SK-N-SH (cell line): ENCODE measurements around the gene SORBS2. TPM values are rescaled to one million over a fixed set of nuclear protein-coding genes. Genes with fewer than 3 reads are reported as not detected.

Experiments
- CTCF ChIA-PET: fragments of 300-600, 350-600 bp; formaldehyde crosslinking; extraction: SDS; loops from one replicate; lab custom pipeline; 2021; lab: Yijun Ruan, JAX
- POLR2A ChIA-PET: fragments of 350-600 bp; sonication (Branson Sonifier 250); formaldehyde crosslinking; extraction: SDS; loops from one replicate; lab custom pipeline; 2020; ENCODE audit warnings: antibody characterized with exemption, inconsistent platforms; lab: Yijun Ruan, JAX
- DNase-seq: peaks from one replicate; pipeline ENCODE4 v3.0.0; 2012
- H2AFZ ChIP-seq: fragments of 200-600 bp; sonication (generic); 2 replicates; pipeline ENCODE4 v1.8.1; 2016; ENCODE audit warnings: antibody characterized with exemption, mild to moderate bottlenecking, low read depth
- H3F3A ChIP-seq: fragments of 200-600 bp; sonication (generic); replicated peaks from 2 replicates; pipeline ENCODE3; 2016; ENCODE audit warnings: antibody characterized with exemption, mild to moderate bottlenecking; ENCODE audit not compliant: insufficient read depth
- H3K27ac ChIP-seq, 2 experiments: fragments of 200-500 bp in 1 of 2; fragments of 200-600 bp in 1 of 2; sonication (Bioruptor generic) in 1 of 2; sonication (generic), shearing (Covaris generic) in 1 of 2; 2 replicates each; pipeline versions ENCODE4 v1.5.1 to v1.6.1; 2014 to 2016; ENCODE audit warnings: low read depth in 2 of 2, inconsistent platforms in 1 of 2, low read length in 1 of 2, mild to moderate bottlenecking in 1 of 2, mixed read lengths in 1 of 2
- H3K27me3 ChIP-seq: fragments of 200-600 bp; sonication (generic), shearing (Covaris generic); 2 replicates; pipeline ENCODE4 v1.6.1; 2016; ENCODE audit warnings: mixed run types; ENCODE audit not compliant: insufficient read depth
- H3K36me3 ChIP-seq, 2 experiments: fragments of 200-500 bp in 1 of 2; fragments of 200-600 bp in 1 of 2; sonication (Bioruptor generic) in 1 of 2; sonication (generic) in 1 of 2; replicated peaks in 1 of 2; 2 replicates each; pipeline versions ENCODE3 to v1.5.1; 2014 to 2016; ENCODE audit warnings: low read length in 1 of 2, mild to moderate bottlenecking in 1 of 2; ENCODE audit not compliant: insufficient read depth in 2 of 2, control insufficient read depth in 1 of 2
- H3K4me1 ChIP-seq, 2 experiments: fragments of 200-500 bp in 1 of 2; fragments of 200-600 bp in 1 of 2; sonication (Bioruptor generic) in 1 of 2; sonication (generic), shearing (Covaris generic) in 1 of 2; 2 replicates each; pipeline versions ENCODE4 v1.5.1 to v1.6.1; 2014 to 2016; ENCODE audit warnings: low read depth in 1 of 2, low read length in 1 of 2, mixed run types in 1 of 2; ENCODE audit not compliant: insufficient read depth in 2 of 2, control insufficient read depth in 1 of 2
- H3K4me2 ChIP-seq: fragments of 200-600 bp; sonication (generic), shearing (Covaris generic); 2 replicates; pipeline ENCODE4 v1.6.1; 2017; ENCODE audit warnings: mixed run types
- H3K4me3 ChIP-seq, 2 experiments: fragments of 200-500 bp in 1 of 2; fragments of 200-600 bp in 1 of 2; sonication (Bioruptor generic) in 1 of 2; sonication (generic), shearing (Covaris generic) in 1 of 2; 2 replicates each; pipeline versions ENCODE4 v1.5.1 to v1.8.1; 2014 to 2016; ENCODE audit warnings: low read depth in 2 of 2, inconsistent platforms in 1 of 2, low read length in 1 of 2, mild to moderate bottlenecking in 1 of 2, mixed read lengths in 1 of 2, moderate library complexity in 1 of 2
- H3K79me2 ChIP-seq: fragments of 200-600 bp; sonication (generic); 2 replicates; pipeline ENCODE4 v1.8.1; 2017; ENCODE audit warnings: mild to moderate bottlenecking; ENCODE audit not compliant: insufficient read depth
- H3K9ac ChIP-seq: fragments of 200-600 bp; sonication (generic); 2 replicates; pipeline ENCODE4 v1.6.1; 2017; ENCODE audit warnings: mixed run types
- H3K9me2 ChIP-seq: fragments of 200-600 bp; sonication (generic); 2 replicates; pipeline ENCODE4 v1.6.1; 2017; ENCODE audit warnings: mixed run types
- H3K9me3 ChIP-seq: fragments of 200-600 bp; sonication (generic); 2 replicates; pipeline ENCODE4 v1.6.1; 2017; ENCODE audit warnings: mixed run types, mild to moderate bottlenecking, moderate library complexity
- H4K20me1 ChIP-seq: fragments of 200-600 bp; sonication (generic); 2 replicates; pipeline ENCODE4 v1.6.1; 2017; ENCODE audit warnings: mild to moderate bottlenecking, mixed run types; ENCODE audit not compliant: insufficient read depth
- ELF1 ChIP-seq: IDR thresholded peaks from 2 replicates; pipeline ENCODE4 v1.4.0; 2012
- EP300 ChIP-seq, 2 experiments: IDR thresholded peaks; 2 replicates each; pipeline versions ENCODE4 v1.4.0 to v1.6.1; 2012; ENCODE audit warnings: borderline replicate concordance in 1 of 2, low read depth in 1 of 2, low read length in 1 of 2
- FOXJ3 ChIP-seq: sonication (generic); formaldehyde crosslinking; IDR thresholded peaks from 2 replicates; pipeline ENCODE4 v1.5.1; 2020; ENCODE audit warnings: mild to moderate bottlenecking, missing genetic modification reagents
- FOXM1 ChIP-seq: IDR thresholded peaks from 2 replicates; pipeline ENCODE4 v1.4.0; 2012; ENCODE audit warnings: low read depth, mild to moderate bottlenecking
- GABPA ChIP-seq: IDR thresholded peaks from 2 replicates; pipeline ENCODE4 v1.4.0; 2012; ENCODE audit warnings: low read depth, mild to moderate bottlenecking
- GATA2 ChIP-seq: sonication (generic); formaldehyde crosslinking; IDR thresholded peaks from 2 replicates; pipeline ENCODE4 v1.5.0; 2020; ENCODE audit warnings: mild to moderate bottlenecking, missing genetic modification reagents
- MAX ChIP-seq: IDR thresholded peaks from 2 replicates; pipeline ENCODE4 v1.4.0; 2012; ENCODE audit warnings: low read depth
- MEF2A ChIP-seq: IDR thresholded peaks from 2 replicates; pipeline ENCODE4 v1.4.0; 2012; ENCODE audit warnings: low read depth, borderline replicate concordance
- MXI1 ChIP-seq: IDR thresholded peaks from 2 replicates; pipeline ENCODE4 v1.6.1; 2012; ENCODE audit warnings: mild to moderate bottlenecking, low read depth, low read length, improper control_type of control experiment
- NRF1 ChIP-seq: IDR thresholded peaks from 2 replicates; pipeline ENCODE4 v1.6.1; 2012; ENCODE audit warnings: low read depth, mild to moderate bottlenecking, low read length
- RAD21 ChIP-seq: IDR thresholded peaks from 2 replicates; pipeline ENCODE4 v1.6.1; 2012; ENCODE audit warnings: mild to moderate bottlenecking, low read length
- REST ChIP-seq: IDR thresholded peaks from 2 replicates; pipeline ENCODE4 v1.6.1; 2012; ENCODE audit warnings: mild to moderate bottlenecking, low read depth, low read length, moderate library complexity
- SMC3 ChIP-seq: IDR thresholded peaks from 2 replicates; pipeline ENCODE4 v1.6.1; 2012; ENCODE audit warnings: low read depth, low read length, improper control_type of control experiment
- TCF12 ChIP-seq: IDR thresholded peaks from 2 replicates; pipeline ENCODE4 v1.4.0; 2012
- USF1 ChIP-seq: IDR thresholded peaks from 2 replicates; pipeline ENCODE4 v1.4.0; 2012; ENCODE audit warnings: low read depth, borderline replicate concordance
- YY1 ChIP-seq: IDR thresholded peaks from 2 replicates; pipeline ENCODE4 v1.4.0; 2012; ENCODE audit warnings: low read depth, mild to moderate bottlenecking
- ZBTB33 ChIP-seq: IDR thresholded peaks from 2 replicates; pipeline ENCODE4 v1.4.0; 2012; ENCODE audit warnings: low read depth, borderline replicate concordance
- WGBS: methylation state at CpG from one replicate; pipeline ENCODE4 v1.1.6; 2017; ENCODE audit warnings: low lambda C conversion rate; 5-methylcytosine and 5-hydroxymethylcytosine counted together
- polyA plus RNA-seq, 3 experiments: library from polyadenylated mRNA; depleted of rRNA; stranded (reverse); fragments of >200 nt; gene quantifications; 2 replicates each; pipeline ENCODE4 v1.2.3, GENCODE V29; 2012

Gene SORBS2
- polyA plus RNA-seq, 1 of the 3 experiments (the other 2 are of a cell fraction) = 2.5 TPM

GRCh38 chr4:185809121-185809520 is 2.9 kb downstream of the SORBS2 start (continued):
- TF ChIP-seq MXI1 (no peak), MEF2A (no peak), ELF1 (no peak), FOXM1 (no peak), FOXJ3 (CRISPR knock-in tag) (no peak), TCF12 (no peak), MAX (no peak), GABPA (no peak)

GRCh38 chr4:185805979-185806378 is 6.0 kb downstream of the SORBS2 start:
- no peaks in the 10 kb centered on the region for H3K9me2 ChIP-seq
- WGBS = 67% methylated on average over 4 of the region's 4 CpGs
- POLR2A ChIA-PET = no interaction called here

More at GRCh38 chr4:185805979-185806378, 6.0 kb downstream of the SORBS2 start:
- H3K9me3 ChIP-seq = no peaks in the 10 kb centered on the region
- H3K4me3 ChIP-seq = no peak overlapping the region
- no peaks in the 10 kb centered on the region for H4K20me1 ChIP-seq
- DNase-seq = no peak
- no peak overlapping the region for H3K4me2 ChIP-seq
- H3K27ac ChIP-seq = no peak overlapping the region
- H3F3A ChIP-seq = no peaks in the 10 kb centered on the region
- no peak overlapping the region for H2AFZ ChIP-seq
- H3K27me3 ChIP-seq = no peaks in the 10 kb centered on the region
- no peaks in the 10 kb centered on the region for H3K79me2 ChIP-seq
- CTCF ChIA-PET = no interaction called here
- TF ChIP-seq YY1 (no peak), MEF2A (no peak), REST (no peak), MXI1 (no peak), FOXJ3 (CRISPR knock-in tag) (no peak), NRF1 (no peak), FOXM1 (no peak), EP300 (IDR thresholded peaks at IDR 0.05; ENCODE audit: borderline replicate concordance in 1 of 2, low read depth in 1 of 2, low read length in 1 of 2) (no peak), ZBTB33 (no peak), SMC3 (no peak), GABPA (no peak), ELF1 (no peak), RAD21 (no peak), GATA2 (no peak), USF1 (no peak), MAX (no peak)
- H3K4me1 ChIP-seq = peaks cover 6 to 24% of the 10 kb centered on the region in 2 experiments; a peak in 3 of 4 replicates
- H3K9ac ChIP-seq = no peak overlapping the region
- no peaks in the 10 kb centered on the region for H3K36me3 ChIP-seq
